Smooth muscle cell (in vitro differentiated cells): ENCODE measurements around the gene MLPH. TPM values are rescaled to one million over a fixed set of nuclear protein-coding genes. Genes with fewer than 3 reads are reported as not detected.
"Not testable (repeated sequence)": the region's sequence is repeated elsewhere in the genome, so short reads cannot be mapped to it uniquely, and the experiment has no call there.

Experiments used
- DNase-seq: peaks from one replicate; lab custom pipeline; 2025; ENCODE audit not compliant: unreplicated experiment; lab: John Stamatoyannopoulos, UW
- H2AFZ ChIP-seq: fragments of 200-600 bp; sonication (generic); 2 replicates; pipeline ENCODE4 v1.6.0; 2016; ENCODE audit warnings: antibody characterized with exemption, low read depth, mild to moderate bottlenecking
- H3F3A ChIP-seq: fragments of 200-600 bp; sonication (generic); 2 replicates; pipeline ENCODE4 v1.6.0; 2017; ENCODE audit warnings: antibody characterized with exemption, low read depth
- H3K27ac ChIP-seq: fragments of 200-600 bp; sonication (generic); 2 replicates; pipeline ENCODE4 v1.5.1; 2016; ENCODE audit warnings: low read depth, mild to moderate bottlenecking
- H3K27me3 ChIP-seq: fragments of 200-600 bp; sonication (generic); 2 replicates; pipeline ENCODE4 v1.6.1; 2016; ENCODE audit warnings: low read depth, mild to moderate bottlenecking
- H3K36me3 ChIP-seq: fragments of 200-600 bp; sonication (generic); 2 replicates; pipeline ENCODE4 v1.5.1; 2016; ENCODE audit warnings: low read depth
- H3K4me1 ChIP-seq: fragments of 200-600 bp; sonication (generic); 2 replicates; pipeline ENCODE4 v1.5.1; 2016; ENCODE audit warnings: low read depth
- H3K4me2 ChIP-seq: fragments of 200-600 bp; sonication (generic); 2 replicates; pipeline ENCODE4 v1.6.0; 2016; ENCODE audit warnings: mild to moderate bottlenecking
- H3K4me3 ChIP-seq: fragments of 200-600 bp; sonication (generic); 2 replicates; pipeline ENCODE4 v1.5.1; 2016; ENCODE audit warnings: mild to moderate bottlenecking
- H3K79me2 ChIP-seq: fragments of 200-600 bp; sonication (generic); 2 replicates; pipeline ENCODE4 v1.6.0; 2016; ENCODE audit warnings: low read depth, mild to moderate bottlenecking
- H3K9ac ChIP-seq: fragments of 200-600 bp; sonication (generic); 2 replicates; pipeline ENCODE4 v1.6.0; 2016; ENCODE audit warnings: low read depth
- H3K9me3 ChIP-seq: fragments of 200-600 bp; sonication (generic); replicated peaks from 2 replicates; pipeline ENCODE4 v1.5.1; 2016; ENCODE audit warnings: low read depth
- H4K20me1 ChIP-seq: fragments of 200-600 bp; sonication (generic); 2 replicates; pipeline ENCODE4 v1.6.0; 2016; ENCODE audit warnings: low read depth
- WGBS: methylation state at CpG from one replicate; pipeline ENCODE4 v1.1.7; 2016; ENCODE audit warnings: low lambda C conversion rate; 5-methylcytosine and 5-hydroxymethylcytosine counted together
- polyA plus RNA-seq: library from polyadenylated mRNA; unstranded; fragments of >200 nt; fragmentation: Nextera tagmentation; extraction: Ambion mirVana; gene quantifications from 2 replicates; pipeline ENCODE4 v1.2.1, GENCODE V29; 2016
- total RNA-seq: library from RNA; depleted of rRNA; stranded (reverse); fragments of >200 nt; gene quantifications from 2 replicates; pipeline ENCODE4 v1.2.3, GENCODE V29; 2014
- TF ChIP-seq, protein P1 (sequence below): fragments of 200-600 bp; sonication (generic); IDR thresholded peaks from 2 replicates; pipeline ENCODE4 v1.5.1; 2017; ENCODE audit warnings: borderline replicate concordance, mild to moderate bottlenecking, antibody characterized with exemption; ENCODE audit not compliant: insufficient read depth, poor library complexity, severe bottlenecking

The MLPH gene
- total and polyA plus RNA-seq, 2 experiments from 2014 or later: 32.8 to 36.4 TPM

DNA sequence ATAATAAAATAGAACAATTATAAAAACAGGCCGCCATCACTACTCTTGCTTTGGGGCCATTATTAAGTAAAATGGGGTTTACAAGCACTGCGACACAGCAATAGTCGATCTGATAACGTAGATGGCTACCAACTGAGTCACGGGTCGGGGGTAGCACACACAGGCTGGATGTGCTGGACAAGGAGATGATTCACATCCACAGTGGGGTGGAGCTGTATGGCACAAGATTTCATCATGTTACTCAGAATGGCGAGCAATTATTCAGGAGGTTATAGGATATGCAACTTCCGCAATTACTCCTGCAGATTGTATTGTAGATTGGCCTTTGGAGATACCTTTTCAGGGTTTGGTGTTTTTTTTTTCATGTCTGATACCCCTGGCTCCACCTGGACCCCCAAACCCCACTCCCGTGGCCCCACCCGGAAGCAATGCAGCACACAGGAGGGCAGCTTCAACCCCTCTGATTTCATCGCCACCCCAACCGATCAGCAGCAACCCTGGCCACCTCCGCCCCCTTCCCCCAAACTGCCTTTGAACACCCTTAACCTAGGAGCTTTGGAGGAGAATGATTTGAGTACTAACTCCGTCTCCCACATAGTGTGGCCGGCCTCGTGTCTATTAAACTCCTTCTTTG is 21.4 kb upstream of the MLPH start:
- Histone ChIP-seq H3K4me2 (peak overlapping the region; percentile 62), H3K36me3 (no peaks in the 10 kb centered on the region), H4K20me1 (no peaks in the 10 kb centered on the region), H3K9ac (peak overlapping the region; percentile 90), H2AFZ (peak overlapping the region; percentile 22), H3K27ac (peak overlapping the region; percentile 99), H3K79me2 (no peaks in the 10 kb centered on the region), H3K9me3 (no peaks in the 10 kb centered on the region), H3K27me3 (no peaks in the 10 kb centered on the region), H3K4me3 (no peak overlapping the region), H3K4me1 (peaks cover 9% of the 10 kb centered on the region), H3F3A (no peaks in the 10 kb centered on the region)
- WGBS: 59% methylated on average over 16 of the region's 16 CpGs
- DNase-seq: no peak
- TF ChIP-seq, protein P1, sequence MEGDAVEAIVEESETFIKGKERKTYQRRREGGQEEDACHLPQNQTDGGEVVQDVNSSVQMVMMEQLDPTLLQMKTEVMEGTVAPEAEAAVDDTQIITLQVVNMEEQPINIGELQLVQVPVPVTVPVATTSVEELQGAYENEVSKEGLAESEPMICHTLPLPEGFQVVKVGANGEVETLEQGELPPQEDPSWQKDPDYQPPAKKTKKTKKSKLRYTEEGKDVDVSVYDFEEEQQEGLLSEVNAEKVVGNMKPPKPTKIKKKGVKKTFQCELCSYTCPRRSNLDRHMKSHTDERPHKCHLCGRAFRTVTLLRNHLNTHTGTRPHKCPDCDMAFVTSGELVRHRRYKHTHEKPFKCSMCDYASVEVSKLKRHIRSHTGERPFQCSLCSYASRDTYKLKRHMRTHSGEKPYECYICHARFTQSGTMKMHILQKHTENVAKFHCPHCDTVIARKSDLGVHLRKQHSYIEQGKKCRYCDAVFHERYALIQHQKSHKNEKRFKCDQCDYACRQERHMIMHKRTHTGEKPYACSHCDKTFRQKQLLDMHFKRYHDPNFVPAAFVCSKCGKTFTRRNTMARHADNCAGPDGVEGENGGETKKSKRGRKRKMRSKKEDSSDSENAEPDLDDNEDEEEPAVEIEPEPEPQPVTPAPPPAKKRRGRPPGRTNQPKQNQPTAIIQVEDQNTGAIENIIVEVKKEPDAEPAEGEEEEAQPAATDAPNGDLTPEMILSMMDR: no peak

DNA sequence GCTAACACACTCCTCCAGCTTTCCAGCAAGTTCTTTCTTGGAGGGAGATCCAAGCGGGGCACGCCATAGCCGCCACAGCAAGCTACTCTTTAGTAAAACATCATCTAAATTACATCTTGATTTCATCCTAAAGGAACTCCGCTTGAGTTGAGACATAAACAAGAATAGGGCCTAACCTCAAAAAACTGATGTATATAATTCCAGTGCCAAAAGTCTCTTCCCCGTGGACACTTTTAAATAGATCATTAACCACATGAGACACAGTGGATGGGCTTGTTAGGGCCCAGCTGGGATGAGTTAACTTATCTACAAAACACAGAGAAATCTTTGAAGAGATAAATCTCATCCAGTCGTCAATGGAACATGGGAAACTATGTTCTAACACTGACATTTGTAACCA is 20.8 kb upstream of the MLPH start:
- no peak for DNase-seq
- Histone ChIP-seq H3K27me3 (no peaks in the 10 kb centered on the region), H3K36me3 (no peaks in the 10 kb centered on the region), H2AFZ (peak overlapping the region; percentile 22), H3K9ac (peak overlapping the region; percentile 90), H3K79me2 (no peaks in the 10 kb centered on the region), H3F3A (peaks cover 5% of the 10 kb centered on the region), H4K20me1 (no peaks in the 10 kb centered on the region), H3K4me1 (peaks cover 9% of the 10 kb centered on the region), H3K27ac (peak overlapping the region; percentile 99), H3K9me3 (no peaks in the 10 kb centered on the region), H3K4me2 (peak overlapping the region; percentile 62), H3K4me3 (no peak overlapping the region)
- TF ChIP-seq, protein P1: no peak
- WGBS: 34% methylated on average over 6 of the region's 6 CpGs

DNA sequence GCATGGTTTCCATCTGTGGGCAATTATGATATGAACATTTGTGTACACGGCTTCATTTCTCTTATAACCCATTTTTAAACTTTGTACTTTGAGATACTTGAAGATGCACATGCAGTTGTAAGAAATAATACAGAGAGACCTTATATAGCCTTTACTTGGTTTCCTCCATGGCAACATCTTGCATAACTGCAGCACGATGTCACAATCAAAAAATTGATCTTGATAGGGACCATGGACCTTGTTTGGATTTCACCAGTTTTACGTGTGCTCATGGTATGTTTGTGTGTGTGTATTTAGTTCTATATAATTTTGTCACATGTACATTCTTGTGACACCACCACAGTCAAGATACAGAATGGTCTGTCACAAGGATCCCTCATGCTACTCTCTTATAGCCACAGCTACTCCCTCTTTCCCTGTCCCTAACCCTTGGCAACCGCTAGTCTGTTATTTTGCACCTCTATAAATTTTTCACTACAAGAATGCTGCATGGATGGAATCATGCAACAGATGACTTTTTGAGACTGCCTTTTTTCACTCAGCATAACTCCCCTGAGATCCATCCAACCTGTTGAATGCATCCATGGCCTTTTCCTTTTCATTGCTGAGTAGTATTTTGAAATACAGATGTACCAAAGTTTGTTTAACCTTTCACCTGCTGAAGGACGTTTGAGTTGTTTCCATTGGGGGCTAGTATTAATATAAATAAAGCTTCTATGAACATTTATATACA is 19.4 kb upstream of the MLPH start:
- no peak overlapping the region for H3K9ac ChIP-seq
- H4K20me1 ChIP-seq: no peaks in the 10 kb centered on the region
- DNase-seq: no peak
- no peaks in the 10 kb centered on the region for H3K27me3 ChIP-seq
- H3K4me1 ChIP-seq: peaks cover 9% of the 10 kb centered on the region
- no peak overlapping the region for H3K4me2 ChIP-seq
- H2AFZ ChIP-seq: no peak overlapping the region
- no peaks in the 10 kb centered on the region for H3K9me3 ChIP-seq
- H3K79me2 ChIP-seq: peaks cover 2% of the 10 kb centered on the region
- H3F3A ChIP-seq: peaks cover 5% of the 10 kb centered on the region
- TF ChIP-seq, protein P1: no peak
- WGBS: 88% methylated on average over 5 of the region's 5 CpGs
- H3K36me3 ChIP-seq: no peaks in the 10 kb centered on the region
- H3K4me3 ChIP-seq: no peak overlapping the region
- H3K27ac ChIP-seq: peak overlapping the region; percentile 99

DNA sequence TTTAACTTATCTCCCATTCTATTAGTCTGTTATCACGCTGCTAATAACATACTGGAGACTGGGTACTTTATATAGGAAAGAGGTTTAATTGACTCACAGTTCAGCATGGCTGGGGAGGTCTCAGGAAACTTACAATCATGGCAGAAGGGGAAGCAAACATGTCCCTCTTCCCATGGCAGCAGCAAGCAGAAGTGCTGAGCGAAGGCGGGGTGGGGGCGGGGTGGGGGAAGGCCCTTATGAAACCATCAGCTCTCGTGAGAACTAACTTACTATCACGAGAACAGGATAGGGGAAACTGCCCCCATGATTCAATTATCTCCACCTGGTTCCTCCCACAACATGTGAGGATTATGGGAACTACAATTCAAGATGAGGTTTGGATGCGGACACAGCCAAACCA is 17.6 kb upstream of the MLPH start:
- Histone ChIP-seq H3K4me1 (peaks cover 11% of the 10 kb centered on the region), H3K79me2 (peaks cover 11% of the 10 kb centered on the region)
- DNase-seq, H3K27ac ChIP-seq, H3K36me3 ChIP-seq, H3K4me3 ChIP-seq, H4K20me1 ChIP-seq, H3K9me3 ChIP-seq, H2AFZ ChIP-seq, H3K4me2 ChIP-seq, H3K27me3 ChIP-seq, H3K9ac ChIP-seq, H3F3A ChIP-seq: not testable (repeated sequence)
- WGBS: 83% methylated on average over 7 of the region's 7 CpGs
